ENCODE data around the gene FLNB. TPM values are rescaled to one million over a fixed set of nuclear protein-coding genes. Genes with fewer than 3 reads are reported as not detected.
A peak's percentile ranks its signal among the peaks of the same experiment; 100 is the strongest.

The FLNB gene
- total RNA-seq, 4 donors from 2014 or later, result 265 to 345 (median 277) TPM

DNA sequence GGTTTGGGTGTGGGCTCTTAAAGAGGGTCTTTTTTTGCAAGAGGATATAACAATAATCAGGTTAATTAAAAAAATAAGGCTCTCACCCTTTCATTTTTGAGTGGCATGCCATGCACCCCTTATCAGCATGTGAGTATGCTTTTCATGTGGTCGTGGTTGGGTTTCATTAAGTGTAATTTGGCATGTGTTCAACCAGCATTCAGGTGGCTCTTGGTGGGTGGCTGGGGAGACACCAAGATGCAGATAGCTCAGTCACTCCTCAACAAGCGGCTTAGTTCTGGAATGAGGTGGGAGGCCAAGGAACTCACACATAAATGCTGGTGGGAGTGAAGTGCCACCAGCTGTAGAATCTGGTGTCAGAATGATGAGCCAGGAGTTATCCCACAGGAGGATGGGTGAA, 66.8 kb downstream of the FLNB start:
- H3K27ac ChIP-seq, result peak overlapping the region in 2 of 4 donors; percentile 77 to 80
- DNase-seq (ENCODE audit: low spot score in 2 of 2), result no peak
- WGBS, 2 donors, result 59 to 78% methylated on average over 2 of the region's 2 CpGs
- peaks cover 0 to 30% (median 6%) of the 10 kb centered on the region in 3 donors for H3K36me3 ChIP-seq
- H3K9me3 ChIP-seq, result no peaks in the 10 kb centered on the region
- peaks cover 0 to 52% (median 13%) of the 10 kb centered on the region in 4 donors for H3K4me1 ChIP-seq
- TF ChIP-seq, protein P1, sequence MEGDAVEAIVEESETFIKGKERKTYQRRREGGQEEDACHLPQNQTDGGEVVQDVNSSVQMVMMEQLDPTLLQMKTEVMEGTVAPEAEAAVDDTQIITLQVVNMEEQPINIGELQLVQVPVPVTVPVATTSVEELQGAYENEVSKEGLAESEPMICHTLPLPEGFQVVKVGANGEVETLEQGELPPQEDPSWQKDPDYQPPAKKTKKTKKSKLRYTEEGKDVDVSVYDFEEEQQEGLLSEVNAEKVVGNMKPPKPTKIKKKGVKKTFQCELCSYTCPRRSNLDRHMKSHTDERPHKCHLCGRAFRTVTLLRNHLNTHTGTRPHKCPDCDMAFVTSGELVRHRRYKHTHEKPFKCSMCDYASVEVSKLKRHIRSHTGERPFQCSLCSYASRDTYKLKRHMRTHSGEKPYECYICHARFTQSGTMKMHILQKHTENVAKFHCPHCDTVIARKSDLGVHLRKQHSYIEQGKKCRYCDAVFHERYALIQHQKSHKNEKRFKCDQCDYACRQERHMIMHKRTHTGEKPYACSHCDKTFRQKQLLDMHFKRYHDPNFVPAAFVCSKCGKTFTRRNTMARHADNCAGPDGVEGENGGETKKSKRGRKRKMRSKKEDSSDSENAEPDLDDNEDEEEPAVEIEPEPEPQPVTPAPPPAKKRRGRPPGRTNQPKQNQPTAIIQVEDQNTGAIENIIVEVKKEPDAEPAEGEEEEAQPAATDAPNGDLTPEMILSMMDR (IDR thresholded peaks at IDR 0.05), result no peak
- TF ChIP-seq EP300 (IDR thresholded peaks at IDR 0.05) (no peak), POLR2A (IDR thresholded peaks at IDR 0.05) (no peak)
- H3K4me3 ChIP-seq, result no peak overlapping the region
- no peaks in the 10 kb centered on the region for H3K27me3 ChIP-seq

DNA sequence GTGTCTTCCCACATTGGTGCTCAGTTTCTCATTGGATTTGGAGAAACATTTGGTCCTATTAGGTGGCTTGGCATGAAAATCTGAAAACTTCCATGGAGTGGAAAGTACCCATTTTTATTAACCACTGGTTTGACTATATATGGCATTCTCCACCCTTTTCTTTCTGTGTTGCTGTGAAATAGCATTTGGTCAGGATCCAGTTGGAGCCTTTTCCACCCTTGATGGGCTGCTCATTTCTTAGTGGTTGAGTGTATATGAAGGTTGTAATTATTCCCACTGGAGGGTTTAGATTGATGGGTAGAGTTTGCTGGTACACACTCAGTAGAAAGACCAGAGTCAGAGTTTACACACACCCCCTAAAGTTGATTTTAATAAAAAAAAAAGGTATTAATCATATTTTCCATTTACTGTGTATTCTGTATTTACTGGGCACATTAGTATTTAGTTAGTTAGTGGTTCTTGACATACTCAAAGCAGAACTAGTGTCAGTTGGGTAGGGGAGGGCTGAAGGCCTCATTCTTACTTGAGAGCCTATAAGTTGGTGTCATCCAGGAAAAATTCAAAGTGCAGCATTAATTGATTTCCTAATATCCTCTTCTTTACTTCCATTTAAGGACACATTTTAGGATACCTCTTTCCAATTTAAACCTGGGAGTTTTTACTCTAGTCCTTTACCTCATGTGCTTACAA, 69.5 kb downstream of the FLNB start:
- H3K4me3 ChIP-seq, result no peak overlapping the region
- no peaks in the 10 kb centered on the region for H3K9me3 ChIP-seq
- no peak for TF ChIP-seq POLR2A (IDR thresholded peaks at IDR 0.05)
- TF ChIP-seq, protein P1 (IDR thresholded peaks at IDR 0.05), result no peak
- TF ChIP-seq EP300 (IDR thresholded peaks at IDR 0.05), result no peak
- H3K4me1 ChIP-seq, result peaks cover 0 to 38% (median 8%) of the 10 kb centered on the region in 4 donors
- no peak for DNase-seq (ENCODE audit: low spot score in 2 of 2)
- no peaks in the 10 kb centered on the region for H3K27me3 ChIP-seq
- peaks cover 0 to 42% (median 12%) of the 10 kb centered on the region in 3 donors for H3K36me3 ChIP-seq
- no peak overlapping the region for H3K27ac ChIP-seq

DNA sequence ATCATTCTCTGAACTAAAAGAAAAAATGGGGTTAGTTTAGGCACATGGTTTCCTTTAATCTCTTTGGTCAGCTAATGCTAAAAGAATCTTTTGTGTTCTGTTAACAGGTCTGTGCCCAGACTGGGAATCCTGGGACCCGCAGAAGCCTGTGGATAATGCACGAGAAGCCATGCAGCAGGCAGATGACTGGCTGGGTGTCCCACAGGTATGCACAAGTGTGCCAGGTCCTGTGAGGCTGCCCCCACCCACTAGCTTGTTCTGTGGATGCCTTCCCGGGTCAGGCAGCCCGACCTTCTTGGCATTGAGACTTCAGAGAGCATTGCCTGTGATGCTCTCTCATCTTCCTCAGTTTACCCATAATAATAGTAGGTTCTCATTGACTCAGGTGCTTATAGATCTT, 70.4 kb downstream of the FLNB start:
- H3K36me3 ChIP-seq, result peaks cover 0 to 44% (median 12%) of the 10 kb centered on the region in 3 donors
- no peak for DNase-seq (ENCODE audit: low spot score in 2 of 2)
- no peak for TF ChIP-seq EP300 (IDR thresholded peaks at IDR 0.05)
- TF ChIP-seq POLR2A (IDR thresholded peaks at IDR 0.05), result no peak
- TF ChIP-seq, protein P1 (IDR thresholded peaks at IDR 0.05), result no peak
- no peak overlapping the region for H3K27ac ChIP-seq
- H3K4me3 ChIP-seq, result no peak overlapping the region
- no peaks in the 10 kb centered on the region for H3K9me3 ChIP-seq
- WGBS, 2 donors, result 91 to 96% methylated on average over 4 of the region's 4 CpGs
- peaks cover 0 to 31% (median 3%) of the 10 kb centered on the region in 4 donors for H3K4me1 ChIP-seq
- H3K27me3 ChIP-seq, result no peaks in the 10 kb centered on the region

DNA sequence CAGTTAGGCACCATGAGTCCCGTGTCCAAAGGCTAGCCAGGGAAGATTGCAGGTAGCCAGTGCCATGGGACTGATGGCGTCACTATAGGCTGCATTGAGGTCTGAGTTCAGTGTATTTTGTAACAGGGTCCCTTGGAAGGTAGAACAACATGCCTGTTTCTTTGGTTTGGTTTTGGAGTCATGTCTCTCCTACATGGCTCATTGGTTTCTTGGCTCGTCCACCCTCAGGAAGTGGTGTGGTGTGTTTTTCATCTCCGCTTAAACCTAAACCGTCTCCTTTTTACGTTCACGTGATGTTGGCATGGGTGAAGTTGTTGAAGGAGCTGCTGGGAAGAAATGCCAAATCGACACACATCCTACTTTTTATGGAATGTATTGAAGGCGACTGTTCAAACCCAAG, 71.6 kb downstream of the FLNB start:
- TF ChIP-seq, protein P1 (IDR thresholded peaks at IDR 0.05), result no peak
- no peak for TF ChIP-seq POLR2A (IDR thresholded peaks at IDR 0.05)
- no peak for TF ChIP-seq EP300 (IDR thresholded peaks at IDR 0.05)
- Histone ChIP-seq H3K27ac (peak overlapping the region in 1 of 4 donors; percentile 13), H3K4me1 (peaks cover 0 to 26% (median 0%) of the 10 kb centered on the region in 4 donors), H3K9me3 (no peaks in the 10 kb centered on the region), H3K27me3 (no peaks in the 10 kb centered on the region), H3K4me3 (no peak overlapping the region), H3K36me3 (peaks cover 0 to 48% (median 12%) of the 10 kb centered on the region in 3 donors)
- 76 to 85% methylated on average over 9 of the region's 9 CpGs for WGBS, 2 donors
- DNase-seq (ENCODE audit: low spot score in 2 of 2), result no peak

DNA sequence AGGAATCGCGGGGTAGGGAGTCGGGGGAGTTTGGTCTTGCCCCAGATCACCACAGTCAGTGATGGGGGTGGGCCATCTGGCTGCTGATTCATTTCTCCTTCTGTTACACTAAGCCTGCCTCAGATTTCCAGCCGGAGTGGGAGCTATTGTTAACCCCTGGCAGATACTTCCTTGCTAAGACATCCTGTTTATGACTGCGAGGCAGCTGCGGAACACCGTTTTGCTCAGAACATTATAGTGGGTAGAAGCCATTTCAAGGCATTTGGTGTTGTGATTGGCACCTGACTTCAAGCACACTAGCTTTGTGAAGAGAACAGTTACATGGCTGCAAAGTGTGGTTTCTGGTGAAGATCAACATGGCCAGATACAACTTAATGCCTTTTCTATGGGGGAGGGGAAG, 73.8 kb downstream of the FLNB start:
- Histone ChIP-seq H3K9me3 (no peaks in the 10 kb centered on the region), H3K27me3 (no peaks in the 10 kb centered on the region), H3K36me3 (peaks cover 0 to 54% (median 12%) of the 10 kb centered on the region in 3 donors), H3K27ac (peak overlapping the region in 2 of 4 donors; percentile 46 to 52), H3K4me1 (peaks cover 0 to 21% (median 4%) of the 10 kb centered on the region in 4 donors), H3K4me3 (no peak overlapping the region)
- TF ChIP-seq POLR2A (IDR thresholded peaks at IDR 0.05) (no peak), EP300 (IDR thresholded peaks at IDR 0.05) (peak in 1 of 2 donors; percentile 22)
- TF ChIP-seq, protein P1 (IDR thresholded peaks at IDR 0.05), result no peak
- DNase-seq (ENCODE audit: low spot score in 2 of 2), result no peak
- 35 to 51% methylated on average over 7 of the region's 7 CpGs for WGBS, 2 donors
